ENCODE measurements around the gene STX16. TPM values are rescaled to one million over a fixed set of nuclear protein-coding genes. Genes with fewer than 3 reads are reported as not detected.

Gene STX16
- polyA plus RNA-seq, 3 donors: 60.2 to 88.8 (median 64.3) TPM

- DNase-seq (ENCODE audit: extremely low read depth in 1 of 11, low read depth in 9 of 11, low spot score in 4 of 11): no peak
Measured at GRCh38 chr20:58712151-58712791, 61.2 kb downstream of the STX16 start.

GRCh38 chr20:58712806-58713731, 62.0 kb downstream of the STX16 start:
- DNase-seq (ENCODE audit: extremely low read depth in 1 of 11, low read depth in 9 of 11, low spot score in 4 of 11): no peak

DNA sequence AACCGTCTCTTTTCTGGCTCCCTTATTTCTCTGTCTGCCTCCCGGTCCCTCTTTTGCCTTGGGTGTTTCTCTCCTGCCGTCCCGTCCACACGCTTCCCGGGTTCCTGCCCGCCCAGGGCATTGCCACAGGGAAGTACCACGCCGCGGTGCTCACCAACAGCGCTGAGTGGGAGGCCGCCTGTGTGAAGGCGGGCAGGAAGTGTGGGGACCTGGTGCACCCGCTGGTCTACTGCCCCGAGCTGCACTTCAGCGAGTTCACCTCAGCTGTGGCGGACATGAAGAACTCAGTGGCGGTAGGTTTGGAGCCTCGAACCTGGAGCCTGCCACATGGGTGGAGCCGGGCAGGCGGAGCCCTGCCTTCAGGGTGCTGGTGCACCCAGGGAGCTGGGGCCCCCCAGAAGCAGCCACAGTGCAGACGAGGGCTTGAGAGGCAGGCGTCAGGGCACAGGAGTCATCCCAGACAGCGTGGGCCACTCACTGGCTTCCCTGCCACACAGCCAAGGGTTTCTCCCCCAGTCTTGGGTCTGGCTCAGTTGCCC, 62.8 kb downstream of the STX16 start:
- DNase-seq (ENCODE audit: extremely low read depth in 1 of 11, low read depth in 9 of 11, low spot score in 4 of 11): no peak

- DNase-seq (ENCODE audit: extremely low read depth in 1 of 11, low read depth in 9 of 11, low spot score in 4 of 11): no peak
Measured at GRCh38 chr20:58714340-58714922, 63.3 kb downstream of the STX16 start.

DNA sequence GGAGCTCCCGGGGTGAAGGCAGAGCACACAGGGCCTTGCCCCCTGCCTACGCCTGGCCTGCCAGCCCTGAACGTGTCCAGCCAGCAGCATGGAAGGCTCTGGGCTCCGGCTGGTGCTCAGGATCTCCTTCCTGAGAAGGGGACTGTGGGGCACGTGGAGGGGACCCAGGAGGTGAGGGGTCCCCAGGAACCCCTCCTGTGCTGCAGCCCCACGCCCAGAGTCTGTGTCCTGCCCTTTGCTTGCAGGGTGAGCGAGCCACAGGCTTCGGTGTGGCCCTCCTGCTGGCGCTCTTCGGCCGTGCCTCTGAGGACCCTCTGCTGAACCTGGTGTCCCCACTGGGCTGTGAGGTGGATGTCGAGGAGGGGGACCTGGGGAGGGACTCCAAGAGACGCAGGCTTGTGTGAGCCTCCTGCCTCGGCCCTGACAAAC, 63.9 kb downstream of the STX16 start:
- no peak for DNase-seq (ENCODE audit: extremely low read depth in 1 of 11, low read depth in 9 of 11, low spot score in 4 of 11)

- DNase-seq (ENCODE audit: extremely low read depth in 1 of 11, low read depth in 9 of 11, low spot score in 4 of 11): no peak
Measured at GRCh38 chr20:58715391-58715800, 64.3 kb downstream of the STX16 start.

DNA sequence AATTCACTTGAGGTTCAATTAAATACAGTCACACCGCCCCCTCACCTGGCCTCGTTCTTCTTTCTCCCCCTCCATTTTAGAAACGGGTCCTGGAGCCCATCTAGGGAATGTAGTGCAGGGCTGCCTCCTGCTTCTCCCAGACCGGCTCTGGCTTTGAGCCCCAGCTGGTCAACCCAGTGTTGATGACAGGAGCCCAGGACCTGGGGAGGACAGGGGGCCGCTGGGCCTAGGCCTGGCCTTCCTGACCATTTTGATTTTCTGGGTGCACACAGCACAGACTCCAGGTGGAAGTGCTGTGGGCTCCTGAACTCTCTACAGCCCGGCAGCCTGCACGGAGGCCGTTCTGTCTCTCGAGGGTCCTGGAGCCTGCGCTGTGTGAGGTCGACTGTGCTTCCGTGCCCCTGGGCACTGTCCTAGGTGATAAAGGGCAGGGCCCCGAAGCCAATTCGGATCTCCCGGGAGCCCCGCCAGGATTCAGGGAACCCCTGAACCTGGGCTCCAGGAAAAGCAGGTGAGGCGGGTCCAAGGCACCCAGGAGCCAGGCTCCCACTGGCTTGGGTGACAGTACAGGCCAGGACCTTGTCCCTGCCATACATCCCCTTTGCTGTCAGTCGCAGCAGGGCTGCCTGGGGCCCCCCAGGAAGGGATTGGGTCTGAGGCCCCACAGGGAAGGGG, 64.9 kb downstream of the STX16 start:
- DNase-seq (ENCODE audit: extremely low read depth in 1 of 11, low read depth in 9 of 11, low spot score in 4 of 11): no peak

- peak in 1 of 11 donors; percentile 15 for DNase-seq (ENCODE audit: extremely low read depth in 1 of 11, low read depth in 9 of 11, low spot score in 4 of 11)
Measured at GRCh38 chr20:58716476-58717277, 65.6 kb downstream of the STX16 start.

DNA sequence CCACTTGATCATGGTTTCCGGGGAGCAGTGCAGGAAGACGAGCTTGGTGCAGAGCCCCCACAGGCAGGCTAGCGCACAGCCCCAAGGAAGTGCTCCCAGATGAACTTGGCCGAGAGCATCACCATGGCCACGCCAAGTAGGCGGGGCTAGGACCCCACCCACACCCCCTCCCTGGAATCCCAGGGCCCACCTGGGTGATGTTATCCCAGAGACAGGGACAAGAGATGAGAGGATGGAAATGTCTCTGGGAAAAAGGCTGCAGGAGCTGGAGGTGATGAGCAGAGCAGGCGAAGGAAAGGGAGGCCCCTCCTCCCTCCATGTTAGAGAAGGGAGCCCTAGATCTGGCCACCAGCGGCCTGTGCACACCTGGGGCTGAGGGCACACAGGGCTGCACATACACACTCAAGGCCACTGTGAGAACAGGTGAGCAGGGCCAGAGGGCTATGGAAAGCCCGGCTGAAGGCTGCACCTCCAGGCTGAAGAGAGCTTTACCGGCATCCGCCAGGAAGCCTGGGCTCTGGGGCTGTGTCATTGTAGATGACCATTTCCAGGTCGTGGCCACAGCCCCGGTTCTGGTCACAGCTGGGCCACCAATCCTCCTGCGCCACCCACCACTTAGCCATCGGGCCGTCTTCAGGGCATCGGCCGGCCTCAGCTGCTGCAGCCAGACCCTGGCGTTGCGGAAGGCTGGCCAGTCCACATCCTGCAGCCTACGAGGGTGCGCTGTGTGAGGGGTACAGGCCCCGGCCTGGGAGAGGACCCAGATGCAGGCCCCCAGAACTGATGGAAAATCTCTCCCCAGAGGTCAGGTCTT, 66.4 kb downstream of the STX16 start:
- no peak for DNase-seq (ENCODE audit: extremely low read depth in 1 of 11, low read depth in 9 of 11, low spot score in 4 of 11)

DNA sequence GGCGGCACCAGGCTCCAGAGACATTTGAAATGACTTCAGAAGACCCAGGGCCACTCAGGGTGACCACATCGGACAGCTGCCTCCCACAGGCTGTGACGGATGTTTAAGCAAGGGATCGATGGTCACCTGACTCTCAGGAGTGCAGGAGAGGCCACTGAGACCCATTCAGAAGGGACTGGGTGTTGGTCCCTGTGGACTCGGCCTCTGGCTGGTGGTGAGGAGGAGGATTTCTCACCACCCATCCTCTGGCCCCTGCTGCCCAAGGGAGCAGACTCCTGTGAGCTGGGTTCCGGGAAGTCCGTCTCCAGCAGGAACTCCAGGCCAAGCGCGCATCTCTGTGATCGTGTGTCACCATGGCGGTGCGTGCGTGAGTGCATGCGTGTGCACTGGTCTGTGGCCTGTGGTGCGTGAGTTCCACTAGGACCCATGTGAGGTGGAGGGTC, 67.1 kb downstream of the STX16 start:
- DNase-seq (ENCODE audit: extremely low read depth in 1 of 11, low read depth in 9 of 11, low spot score in 4 of 11): no peak

GRCh38 chr20:58718729-58719128, 67.6 kb downstream of the STX16 start:
- no peak for DNase-seq (ENCODE audit: extremely low read depth in 1 of 11, low read depth in 9 of 11, low spot score in 4 of 11)

GRCh38 chr20:58719258-58719657, 68.2 kb downstream of the STX16 start:
- DNase-seq (ENCODE audit: extremely low read depth in 1 of 11, low read depth in 9 of 11, low spot score in 4 of 11): no peak

- no peak for DNase-seq (ENCODE audit: extremely low read depth in 1 of 11, low read depth in 9 of 11, low spot score in 4 of 11)
Measured at GRCh38 chr20:58719971-58720371, 68.9 kb downstream of the STX16 start.

GRCh38 chr20:58720890-58721289, 69.8 kb downstream of the STX16 start:
- DNase-seq (ENCODE audit: extremely low read depth in 1 of 11, low read depth in 9 of 11, low spot score in 4 of 11): no peak

DNA sequence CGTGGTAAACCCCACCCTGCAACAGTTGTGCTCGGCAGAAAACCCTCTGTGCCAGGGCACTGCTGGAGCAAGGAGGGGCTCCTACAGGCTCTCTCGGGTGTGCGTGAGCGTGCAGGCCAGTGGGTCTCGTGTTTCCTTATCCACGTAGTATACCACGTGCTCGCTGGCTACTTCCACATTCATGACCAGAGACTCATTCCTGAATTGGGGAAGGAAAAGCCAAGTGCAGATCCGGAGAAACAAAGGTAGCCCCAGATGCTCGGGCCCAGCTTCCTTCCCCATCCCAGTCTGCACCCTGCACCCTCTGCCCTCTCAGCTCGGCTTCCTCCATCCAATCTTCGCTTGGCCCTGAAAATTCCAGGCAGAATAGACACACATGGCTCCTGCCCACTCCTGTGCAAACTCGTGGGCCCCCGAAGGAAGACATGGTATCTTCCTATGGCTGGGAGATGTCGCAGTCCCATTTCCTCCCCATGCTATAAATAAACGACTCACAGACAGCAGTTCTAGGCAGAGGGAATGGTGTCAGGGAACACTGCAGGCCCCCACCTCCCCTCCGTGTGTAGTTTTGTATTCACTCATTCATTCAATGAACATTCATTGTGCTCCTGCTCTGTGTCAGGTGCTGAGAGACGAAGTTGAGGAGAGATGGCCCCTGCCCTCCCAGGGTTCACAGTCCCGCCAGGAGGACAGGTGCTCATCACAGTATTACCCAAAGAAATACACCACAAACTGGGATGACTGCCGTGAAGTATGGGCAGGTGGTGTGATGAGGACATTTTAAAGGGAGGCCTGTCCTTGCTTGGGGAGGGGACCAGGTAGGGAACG, 71.1 kb downstream of the STX16 start:
- DNase-seq (ENCODE audit: extremely low read depth in 1 of 11, low read depth in 9 of 11, low spot score in 4 of 11): no peak

GRCh38 chr20:58722877-58723627, 72.0 kb downstream of the STX16 start:
- DNase-seq (ENCODE audit: extremely low read depth in 1 of 11, low read depth in 9 of 11, low spot score in 4 of 11): no peak

Measured in renal cortex interstitium (tissue), 11 donors.